ENCODE data around the gene SMAP1. TPM values are rescaled to one million over a fixed set of nuclear protein-coding genes. Genes with fewer than 3 reads are reported as not detected.
A peak's percentile ranks its signal among the peaks of the same experiment; 100 is the strongest.

Gene SMAP1
- total RNA-seq, 1 experiment from 2014 or later = 23.7 TPM

DNA sequence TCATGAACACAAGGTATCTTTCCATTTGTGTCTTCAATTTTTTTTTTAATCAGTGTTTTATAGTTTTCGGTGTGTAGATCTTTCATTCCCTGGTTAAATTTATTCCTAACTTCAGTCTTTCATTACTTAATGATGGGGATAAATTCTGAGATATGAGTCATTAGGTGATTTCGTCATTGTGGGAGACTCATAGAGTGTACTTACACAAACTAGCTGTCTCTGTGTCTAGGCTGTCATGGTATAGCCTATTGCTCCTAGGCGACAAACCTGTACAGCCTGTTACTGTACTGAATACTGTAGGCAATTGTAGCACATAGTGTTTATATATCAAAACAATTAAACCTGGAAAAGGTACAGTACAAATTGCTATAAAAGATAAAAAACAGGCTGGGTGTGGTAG lies 42.1 kb downstream of the SMAP1 start:
- Histone ChIP-seq H3K4me1 (ENCODE audit: insufficient read depth, low read length, poor library complexity, severe bottlenecking) (peaks cover 5% of the 10 kb centered on the region), H3K36me3 (ENCODE audit: insufficient read depth, low read length, poor library complexity, severe bottlenecking) (no peaks in the 10 kb centered on the region), H3K4me3 (ENCODE audit: low read depth, low read length, poor library complexity, severe bottlenecking) (no peak overlapping the region), H3K27me3 (replicated peaks; ENCODE audit: insufficient read depth, low read depth, low read length, poor library complexity) (no peaks in the 10 kb centered on the region), H3K9me3 (ENCODE audit: low read depth, low read length, poor library complexity, severe bottlenecking) (peaks cover 9% of the 10 kb centered on the region), H3K27ac (ENCODE audit: low read depth, low read length, poor library complexity, severe bottlenecking) (no peak overlapping the region)
- no TSS peak for BruUV-seq (replicated peaks)
- TF ChIP-seq, protein P1, sequence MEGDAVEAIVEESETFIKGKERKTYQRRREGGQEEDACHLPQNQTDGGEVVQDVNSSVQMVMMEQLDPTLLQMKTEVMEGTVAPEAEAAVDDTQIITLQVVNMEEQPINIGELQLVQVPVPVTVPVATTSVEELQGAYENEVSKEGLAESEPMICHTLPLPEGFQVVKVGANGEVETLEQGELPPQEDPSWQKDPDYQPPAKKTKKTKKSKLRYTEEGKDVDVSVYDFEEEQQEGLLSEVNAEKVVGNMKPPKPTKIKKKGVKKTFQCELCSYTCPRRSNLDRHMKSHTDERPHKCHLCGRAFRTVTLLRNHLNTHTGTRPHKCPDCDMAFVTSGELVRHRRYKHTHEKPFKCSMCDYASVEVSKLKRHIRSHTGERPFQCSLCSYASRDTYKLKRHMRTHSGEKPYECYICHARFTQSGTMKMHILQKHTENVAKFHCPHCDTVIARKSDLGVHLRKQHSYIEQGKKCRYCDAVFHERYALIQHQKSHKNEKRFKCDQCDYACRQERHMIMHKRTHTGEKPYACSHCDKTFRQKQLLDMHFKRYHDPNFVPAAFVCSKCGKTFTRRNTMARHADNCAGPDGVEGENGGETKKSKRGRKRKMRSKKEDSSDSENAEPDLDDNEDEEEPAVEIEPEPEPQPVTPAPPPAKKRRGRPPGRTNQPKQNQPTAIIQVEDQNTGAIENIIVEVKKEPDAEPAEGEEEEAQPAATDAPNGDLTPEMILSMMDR (conservative IDR thresholded peaks at IDR 0.05; ENCODE audit: low read depth, low read length) = no peak
- TF ChIP-seq EZH2 (IDR thresholded peaks at IDR 0.05; ENCODE audit: borderline replicate concordance, low read depth, low read length, poor library complexity, severe bottlenecking) = no peak
- POLR2A ChIA-PET (ENCODE audit: low non-redundant PET) = no interaction called here
- peak; percentile 41 for DNase-seq (ENCODE audit: low spot score)
- CTCF ChIA-PET = no interaction called here
- intact Hi-C loops (cut with micrococcal nuclease; ENCODE audit: unreplicated experiment) = loop anchor here (10.0 kb wide), 1 partner anchor 635 kb away; no protein-coding TSS in a partner anchor

DNA sequence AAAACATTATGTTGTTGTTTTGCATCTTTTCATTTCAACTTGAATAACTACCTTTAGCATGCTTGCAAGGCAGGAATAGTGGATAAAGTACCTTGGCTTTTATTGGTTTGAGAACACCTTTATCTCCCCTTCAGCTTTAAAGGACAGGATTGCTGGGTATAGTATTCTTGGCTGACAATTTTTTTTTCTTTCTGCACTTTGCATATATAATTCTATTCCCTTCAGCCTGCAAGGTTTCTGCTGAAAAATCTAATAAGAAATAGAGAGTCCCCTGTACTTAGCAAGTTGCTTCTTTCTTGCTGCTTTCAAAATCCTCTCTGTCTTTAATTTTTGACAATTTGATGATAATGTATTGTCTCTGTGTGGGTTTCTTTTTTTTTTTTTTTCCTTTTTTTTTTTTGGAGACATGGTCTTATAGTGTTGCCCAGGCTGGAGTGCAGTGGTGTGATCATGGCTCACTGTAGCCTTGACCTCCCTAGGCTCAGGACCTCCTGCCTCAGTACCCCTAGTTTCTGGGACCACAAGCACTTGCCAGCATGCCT lies 47.1 kb downstream of the SMAP1 start:
- intact Hi-C loops (cut with micrococcal nuclease; ENCODE audit: unreplicated experiment) = no loop called here
- H3K4me1 ChIP-seq (ENCODE audit: insufficient read depth, low read length, poor library complexity, severe bottlenecking) = no peaks in the 10 kb centered on the region
- POLR2A ChIA-PET (ENCODE audit: low non-redundant PET) = no interaction called here
- CTCF ChIA-PET = no interaction called here
- no peaks in the 10 kb centered on the region for H3K27me3 ChIP-seq (replicated peaks; ENCODE audit: insufficient read depth, low read depth, low read length, poor library complexity)
- H3K27ac ChIP-seq (ENCODE audit: low read depth, low read length, poor library complexity, severe bottlenecking) = no peak overlapping the region
- no peak overlapping the region for H3K4me3 ChIP-seq (ENCODE audit: low read depth, low read length, poor library complexity, severe bottlenecking)
- H3K36me3 ChIP-seq (ENCODE audit: insufficient read depth, low read length, poor library complexity, severe bottlenecking) = no peaks in the 10 kb centered on the region
- peaks cover 12% of the 10 kb centered on the region for H3K9me3 ChIP-seq (ENCODE audit: low read depth, low read length, poor library complexity, severe bottlenecking)
- no TSS peak for BruUV-seq (replicated peaks)
- DNase-seq (ENCODE audit: low spot score) = no peak
- no peak for TF ChIP-seq EZH2 (IDR thresholded peaks at IDR 0.05; ENCODE audit: borderline replicate concordance, low read depth, low read length, poor library complexity, severe bottlenecking)
- TF ChIP-seq, protein P1 (conservative IDR thresholded peaks at IDR 0.05; ENCODE audit: low read depth, low read length) = no peak

DNA sequence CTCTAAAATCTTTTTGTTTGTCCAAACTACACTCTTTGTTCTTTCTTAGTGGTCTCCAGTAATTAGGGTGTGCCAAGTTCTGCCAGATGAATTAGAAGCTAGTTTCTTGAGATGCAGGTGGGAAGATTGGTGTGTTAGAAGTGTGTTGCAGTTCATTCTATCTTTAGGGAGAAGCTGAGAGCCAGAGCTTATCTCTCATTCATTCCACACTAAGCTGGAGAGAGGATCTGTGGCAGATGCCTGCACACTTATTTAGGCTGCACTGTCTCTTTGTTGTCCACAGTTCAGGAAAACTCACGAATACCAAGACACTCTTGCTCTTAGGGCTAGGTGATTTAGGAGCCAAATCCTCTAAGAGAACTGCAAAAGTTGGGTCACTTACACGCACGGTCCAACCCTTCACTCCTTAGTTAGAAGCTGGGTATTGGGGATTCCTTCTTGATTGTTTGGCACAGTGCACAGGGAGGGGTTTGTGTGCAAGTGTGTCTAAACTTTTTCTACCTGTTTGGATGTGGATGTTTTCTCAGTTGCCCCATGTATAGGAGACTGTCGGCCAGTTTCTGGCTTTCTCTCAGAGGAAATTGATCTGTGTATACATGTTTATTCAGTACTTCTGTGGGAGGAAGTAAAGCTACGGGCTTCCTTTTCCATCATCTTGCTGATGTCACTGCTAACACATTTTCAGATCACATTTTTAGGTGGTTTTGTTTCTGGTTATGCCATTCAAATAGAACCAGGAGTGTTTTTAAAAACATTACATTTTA lies 49.5 kb downstream of the SMAP1 start:
- no peaks in the 10 kb centered on the region for H3K27me3 ChIP-seq (replicated peaks; ENCODE audit: insufficient read depth, low read depth, low read length, poor library complexity)
- intact Hi-C loops (cut with micrococcal nuclease; ENCODE audit: unreplicated experiment) = no loop called here
- H3K9me3 ChIP-seq (ENCODE audit: low read depth, low read length, poor library complexity, severe bottlenecking) = peaks cover 12% of the 10 kb centered on the region
- H3K36me3 ChIP-seq (ENCODE audit: insufficient read depth, low read length, poor library complexity, severe bottlenecking) = no peaks in the 10 kb centered on the region
- POLR2A ChIA-PET (ENCODE audit: low non-redundant PET) = no interaction called here
- H3K27ac ChIP-seq (ENCODE audit: low read depth, low read length, poor library complexity, severe bottlenecking) = no peak overlapping the region
- CTCF ChIA-PET = no interaction called here
- TF ChIP-seq, protein P1 (conservative IDR thresholded peaks at IDR 0.05; ENCODE audit: low read depth, low read length) = no peak
- TF ChIP-seq EZH2 (IDR thresholded peaks at IDR 0.05; ENCODE audit: borderline replicate concordance, low read depth, low read length, poor library complexity, severe bottlenecking) = no peak
- BruUV-seq (replicated peaks) = no TSS peak
- no peak overlapping the region for H3K4me3 ChIP-seq (ENCODE audit: low read depth, low read length, poor library complexity, severe bottlenecking)
- no peak for DNase-seq (ENCODE audit: low spot score)
- H3K4me1 ChIP-seq (ENCODE audit: insufficient read depth, low read length, poor library complexity, severe bottlenecking) = peaks cover 3% of the 10 kb centered on the region

All from A673 (cell line).